ENCODE results near the gene MYBPHL.

GRCh38 chr1:109263234-109263596 lies 43.6 kb downstream of the MYBPHL start:
- TF ChIP-seq, protein P1, sequence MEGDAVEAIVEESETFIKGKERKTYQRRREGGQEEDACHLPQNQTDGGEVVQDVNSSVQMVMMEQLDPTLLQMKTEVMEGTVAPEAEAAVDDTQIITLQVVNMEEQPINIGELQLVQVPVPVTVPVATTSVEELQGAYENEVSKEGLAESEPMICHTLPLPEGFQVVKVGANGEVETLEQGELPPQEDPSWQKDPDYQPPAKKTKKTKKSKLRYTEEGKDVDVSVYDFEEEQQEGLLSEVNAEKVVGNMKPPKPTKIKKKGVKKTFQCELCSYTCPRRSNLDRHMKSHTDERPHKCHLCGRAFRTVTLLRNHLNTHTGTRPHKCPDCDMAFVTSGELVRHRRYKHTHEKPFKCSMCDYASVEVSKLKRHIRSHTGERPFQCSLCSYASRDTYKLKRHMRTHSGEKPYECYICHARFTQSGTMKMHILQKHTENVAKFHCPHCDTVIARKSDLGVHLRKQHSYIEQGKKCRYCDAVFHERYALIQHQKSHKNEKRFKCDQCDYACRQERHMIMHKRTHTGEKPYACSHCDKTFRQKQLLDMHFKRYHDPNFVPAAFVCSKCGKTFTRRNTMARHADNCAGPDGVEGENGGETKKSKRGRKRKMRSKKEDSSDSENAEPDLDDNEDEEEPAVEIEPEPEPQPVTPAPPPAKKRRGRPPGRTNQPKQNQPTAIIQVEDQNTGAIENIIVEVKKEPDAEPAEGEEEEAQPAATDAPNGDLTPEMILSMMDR (IDR thresholded peaks at IDR 0.05), result no peak
- TF ChIP-seq ZFX (IDR thresholded peaks at IDR 0.05; ENCODE audit: borderline replicate concordance), result no peak

Measured in 22Rv1 (cell line).